ENCODE data around the gene ARHGEF1.
"Not testable (repeated sequence)": the region's sequence is repeated elsewhere in the genome, so short reads cannot be mapped to it uniquely, and the experiment has no call there.

ARHGEF1 gene

GRCh38 chr19:41861846-41862245 lies 21.1 kb upstream of the ARHGEF1 start:
- DNase-seq (ENCODE audit: low read depth in 2 of 2) = no peak

GRCh38 chr19:41862445-41862986 lies 20.5 kb upstream of the ARHGEF1 start:
- no peak for DNase-seq (ENCODE audit: low read depth in 2 of 2)

GRCh38 chr19:41863209-41863931 lies 19.6 kb upstream of the ARHGEF1 start:
- DNase-seq (ENCODE audit: low read depth in 2 of 2) = no peak

GRCh38 chr19:41864374-41864773 lies 18.6 kb upstream of the ARHGEF1 start:
- DNase-seq (ENCODE audit: low read depth in 2 of 2) = no peak

GRCh38 chr19:41866284-41866683 lies 16.7 kb upstream of the ARHGEF1 start:
- DNase-seq (ENCODE audit: low read depth in 2 of 2) = no peak

- DNase-seq (ENCODE audit: low read depth in 2 of 2) = no peak
These were observed 14.6 kb upstream of the ARHGEF1 start for GRCh38 chr19:41868120-41868988.

GRCh38 chr19:41868989-41869300 lies 14.0 kb upstream of the ARHGEF1 start:
- no peak for DNase-seq (ENCODE audit: low read depth in 2 of 2)

GRCh38 chr19:41869374-41869955 lies 13.5 kb upstream of the ARHGEF1 start:
- no peak for DNase-seq (ENCODE audit: low read depth in 2 of 2)

GRCh38 chr19:41870401-41870873 lies 12.5 kb upstream of the ARHGEF1 start:
- no peak for DNase-seq (ENCODE audit: low read depth in 2 of 2)

GRCh38 chr19:41871573-41872383 lies 11.2 kb upstream of the ARHGEF1 start:
- DNase-seq (ENCODE audit: low read depth in 2 of 2) = peak in 1 of 2 experiments; percentile 63

GRCh38 chr19:41872384-41872774 lies 10.6 kb upstream of the ARHGEF1 start:
- DNase-seq (ENCODE audit: low read depth in 2 of 2) = no peak

- DNase-seq (ENCODE audit: low read depth in 2 of 2) = no peak
These were observed 10.0 kb upstream of the ARHGEF1 start for GRCh38 chr19:41872775-41873647.

- DNase-seq (ENCODE audit: low read depth in 2 of 2) = not testable (repeated sequence)
These were observed 7.0 kb upstream of the ARHGEF1 start for GRCh38 chr19:41875973-41876372.

- DNase-seq (ENCODE audit: low read depth in 2 of 2) = no peak
These were observed 5.8 kb upstream of the ARHGEF1 start, which contains the start of gene CD79A for GRCh38 chr19:41876847-41877832. Gene CD79A (plus strand): TSS chr19:41877279. CDS start chr19:41877305, 26 bp downstream.

- no peak for DNase-seq (ENCODE audit: low read depth in 2 of 2)
These were observed 4.8 kb upstream of the ARHGEF1 start for GRCh38 chr19:41877916-41878905.

- no peak for DNase-seq (ENCODE audit: low read depth in 2 of 2)
These were observed 3.9 kb upstream of the ARHGEF1 start for GRCh38 chr19:41879080-41879479.

- DNase-seq (ENCODE audit: low read depth in 2 of 2) = no peak
These were observed 3.2 kb upstream of the ARHGEF1 start for GRCh38 chr19:41879670-41880328.

All from stimulated activated CD4-positive, alpha-beta T cell treated with anti-CD3 and anti-CD28 coated beads, Interleukin-12 subunit alpha, Interleukin-12 subunit beta, amount 100 ng/mL, for 24 hours (primary cell).